Neural progenitor cell (in vitro differentiated cells): ENCODE data around the gene PCSK5. TPM values are rescaled to one million over a fixed set of nuclear protein-coding genes. Genes with fewer than 3 reads are reported as not detected.

Experiments
- DNase-seq: peaks from one replicate; pipeline ENCODE4 v3.0.0-alpha.2; 2016; ENCODE audit warnings: low spot score
- H2AFZ ChIP-seq: fragments of 200-600 bp; sonication (generic); replicated peaks from 2 replicates; pipeline ENCODE4 v1.6.1; 2016; ENCODE audit warnings: antibody characterized with exemption
- H3F3A ChIP-seq: fragments of 200-600 bp; sonication (generic); 2 replicates; pipeline ENCODE4 v1.6.1; 2016; ENCODE audit warnings: antibody characterized with exemption, low read depth
- H3K27ac ChIP-seq: fragments of 200-600 bp; sonication (generic); 2 replicates; pipeline ENCODE4 v1.5.1; 2016; ENCODE audit warnings: mild to moderate bottlenecking
- H3K27me3 ChIP-seq: fragments of 200-600 bp; sonication (generic); 2 replicates; pipeline ENCODE4 v1.6.1; 2016; ENCODE audit warnings: mild to moderate bottlenecking, moderate library complexity
- H3K36me3 ChIP-seq: fragments of 200-600 bp; sonication (generic); 2 replicates; pipeline ENCODE4 v1.5.1; 2016
- H3K4me1 ChIP-seq: fragments of 200-600 bp; sonication (generic); 2 replicates; pipeline ENCODE4 v1.6.1; 2016; ENCODE audit warnings: mixed run types
- H3K4me2 ChIP-seq: fragments of 200-600 bp; sonication (generic); 2 replicates; pipeline ENCODE4 v1.6.1; 2016
- H3K4me3 ChIP-seq: fragments of 200-600 bp; sonication (generic); 2 replicates; pipeline ENCODE4 v1.5.1; 2016
- H3K79me2 ChIP-seq: fragments of 200-600 bp; sonication (generic); 2 replicates; pipeline ENCODE4 v1.6.1; 2016; ENCODE audit warnings: low read depth
- H3K9ac ChIP-seq: fragments of 200-600 bp; sonication (generic); 2 replicates; pipeline ENCODE4 v1.6.1; 2016
- H3K9me3 ChIP-seq: fragments of 200-600 bp; sonication (generic); 2 replicates; pipeline ENCODE4 v1.5.1; 2016; ENCODE audit warnings: low read depth
- H4K20me1 ChIP-seq: fragments of 200-600 bp; sonication (generic); 2 replicates; pipeline ENCODE4 v1.6.1; 2016; ENCODE audit warnings: low read depth
- H3K27ac Mint-ChIP-seq: 3 replicates; pipeline ENCODE4 v1.8.0; 2021; ENCODE audit warnings: mixed read lengths
- H3K27me3 Mint-ChIP-seq: 2 replicates; pipeline ENCODE4 v1.8.0; 2022; ENCODE audit warnings: low read depth, mild to moderate bottlenecking, inconsistent platforms, moderate library complexity, mixed read lengths; ENCODE audit not compliant: insufficient read depth
- H3K36me3 Mint-ChIP-seq: 3 replicates; pipeline ENCODE4 v1.8.0; 2021; ENCODE audit warnings: mixed read lengths
- H3K4me1 Mint-ChIP-seq: 3 replicates; pipeline ENCODE4 v1.8.0; 2021; ENCODE audit warnings: mixed read lengths
- H3K4me3 Mint-ChIP-seq: 3 replicates; pipeline ENCODE4 v1.8.0; 2021; ENCODE audit warnings: mild to moderate bottlenecking, moderate library complexity, mixed read lengths
- H3K9me3 Mint-ChIP-seq: 3 replicates; pipeline ENCODE4 v1.8.0; 2020; ENCODE audit warnings: mixed read lengths
- EZH2 ChIP-seq: fragments of 200-600 bp; sonication (generic); IDR thresholded peaks from 2 replicates; pipeline ENCODE4 v1.6.1; 2017; ENCODE audit warnings: antibody characterized with exemption, mild to moderate bottlenecking, moderate library complexity
- EZH2phosphoT487 ChIP-seq: fragments of 200-600 bp; sonication (generic); IDR thresholded peaks from 2 replicates; pipeline ENCODE4 v1.6.1; 2017; ENCODE audit warnings: antibody characterized with exemption
- total RNA-seq: library from RNA; depleted of rRNA; stranded (reverse); fragments of >200 nt; gene quantifications from 2 replicates; pipeline ENCODE4 v1.2.3, GENCODE V29; 2015; ENCODE audit warnings: low replicate concordance
- TF ChIP-seq, protein P1 (sequence below): fragments of 200-600 bp; sonication (generic); IDR thresholded peaks from 2 replicates; pipeline ENCODE4 v1.5.1; 2017; ENCODE audit warnings: antibody characterized with exemption, mild to moderate bottlenecking

The PCSK5 gene
- total RNA-seq = 23.4 and 30.0 TPM in 2 replicates

- Histone ChIP-seq H3K9me3 (no peaks in the 10 kb centered on the region), H3K9ac (peak within 1 kb of the TSS; percentile 61), H4K20me1 (peaks cover 29% of the 10 kb centered on the region), H3K79me2 (peaks cover 49% of the 10 kb centered on the region), H2AFZ (peak within 1 kb of the TSS; percentile 97), H3K4me1 (peaks cover 50% of the 10 kb centered on the region), H3K36me3 (no peaks in the 10 kb centered on the region), H3K4me3 (peak within 1 kb of the TSS; percentile 93), H3K4me2 (peak within 1 kb of the TSS; percentile 97), H3F3A (peaks cover 3% of the 10 kb centered on the region), H3K27ac (peak within 1 kb of the TSS; percentile 80), H3K27me3 (peaks cover 18% of the 10 kb centered on the region)
- H3K36me3 Mint-ChIP-seq = no peaks in the 10 kb centered on the region
- peaks cover 4% of the 10 kb centered on the region for H3K27me3 Mint-ChIP-seq
- H3K4me3 Mint-ChIP-seq = peak within 1 kb of the TSS; percentile 97
- peak; percentile 97 for DNase-seq
- no peaks in the 10 kb centered on the region for H3K9me3 Mint-ChIP-seq
- peak within 1 kb of the TSS; percentile 39 for H3K27ac Mint-ChIP-seq
- no peak for TF ChIP-seq EZH2
- TF ChIP-seq, protein P1, sequence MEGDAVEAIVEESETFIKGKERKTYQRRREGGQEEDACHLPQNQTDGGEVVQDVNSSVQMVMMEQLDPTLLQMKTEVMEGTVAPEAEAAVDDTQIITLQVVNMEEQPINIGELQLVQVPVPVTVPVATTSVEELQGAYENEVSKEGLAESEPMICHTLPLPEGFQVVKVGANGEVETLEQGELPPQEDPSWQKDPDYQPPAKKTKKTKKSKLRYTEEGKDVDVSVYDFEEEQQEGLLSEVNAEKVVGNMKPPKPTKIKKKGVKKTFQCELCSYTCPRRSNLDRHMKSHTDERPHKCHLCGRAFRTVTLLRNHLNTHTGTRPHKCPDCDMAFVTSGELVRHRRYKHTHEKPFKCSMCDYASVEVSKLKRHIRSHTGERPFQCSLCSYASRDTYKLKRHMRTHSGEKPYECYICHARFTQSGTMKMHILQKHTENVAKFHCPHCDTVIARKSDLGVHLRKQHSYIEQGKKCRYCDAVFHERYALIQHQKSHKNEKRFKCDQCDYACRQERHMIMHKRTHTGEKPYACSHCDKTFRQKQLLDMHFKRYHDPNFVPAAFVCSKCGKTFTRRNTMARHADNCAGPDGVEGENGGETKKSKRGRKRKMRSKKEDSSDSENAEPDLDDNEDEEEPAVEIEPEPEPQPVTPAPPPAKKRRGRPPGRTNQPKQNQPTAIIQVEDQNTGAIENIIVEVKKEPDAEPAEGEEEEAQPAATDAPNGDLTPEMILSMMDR = peak; percentile 49
- H3K4me1 Mint-ChIP-seq = peaks cover 36% of the 10 kb centered on the region
Measured at GRCh38 chr9:75890472-75891276, at the start of gene PCSK5. Gene PCSK5, plus strand, starts transcription at chr9:75890673. Its CDS starts 509 bp downstream, at chr9:75891182.

- no peak overlapping the region for H3K27ac Mint-ChIP-seq
- Histone ChIP-seq H3K4me2 (no peak overlapping the region), H3K4me1 (peaks cover 10% of the 10 kb centered on the region), H3K9me3 (no peaks in the 10 kb centered on the region), H4K20me1 (no peaks in the 10 kb centered on the region), H3K4me3 (no peak overlapping the region), H3K79me2 (no peaks in the 10 kb centered on the region), H3K27me3 (no peaks in the 10 kb centered on the region), H3F3A (no peaks in the 10 kb centered on the region), H3K36me3 (no peaks in the 10 kb centered on the region), H2AFZ (no peak overlapping the region), H3K9ac (no peak overlapping the region), H3K27ac (no peak overlapping the region)
- no peak overlapping the region for H3K4me3 Mint-ChIP-seq
- H3K27me3 Mint-ChIP-seq = no peaks in the 10 kb centered on the region
- no peaks in the 10 kb centered on the region for H3K36me3 Mint-ChIP-seq
- peaks cover 4% of the 10 kb centered on the region for H3K4me1 Mint-ChIP-seq
- DNase-seq = no peak
- TF ChIP-seq, protein P1 = no peak
- TF ChIP-seq EZH2 (no peak), EZH2phosphoT487 (no peak)
- peaks cover 4% of the 10 kb centered on the region for H3K9me3 Mint-ChIP-seq
Measured at GRCh38 chr9:75844321-75844720, 46.2 kb upstream of the PCSK5 start.

GRCh38 chr9:75845806-75846205 lies 44.7 kb upstream of the PCSK5 start:
- no peak overlapping the region for H3K9ac ChIP-seq
- no peak overlapping the region for H3K4me3 ChIP-seq
- no peak overlapping the region for H3K27ac ChIP-seq
- H3K9me3 ChIP-seq = no peaks in the 10 kb centered on the region
- TF ChIP-seq, protein P1 = no peak
- Mint-ChIP-seq H3K27me3 (no peaks in the 10 kb centered on the region), H3K36me3 (no peaks in the 10 kb centered on the region), H3K4me1 (peaks cover 4% of the 10 kb centered on the region), H3K27ac (no peak overlapping the region), H3K9me3 (peaks cover 4% of the 10 kb centered on the region), H3K4me3 (no peak overlapping the region)
- H3F3A ChIP-seq = no peaks in the 10 kb centered on the region
- no peak for DNase-seq
- no peaks in the 10 kb centered on the region for H3K27me3 ChIP-seq
- no peaks in the 10 kb centered on the region for H3K79me2 ChIP-seq
- H3K4me2 ChIP-seq = no peak overlapping the region
- peaks cover 9% of the 10 kb centered on the region for H3K4me1 ChIP-seq
- H3K36me3 ChIP-seq = no peaks in the 10 kb centered on the region
- no peak overlapping the region for H2AFZ ChIP-seq
- H4K20me1 ChIP-seq = no peaks in the 10 kb centered on the region
